LNCAP (cell line): ENCODE measurements around the gene TSHZ1.

ENCODE experiments used
- TF ChIP-seq, protein P1 (sequence below): fragments of 450-650 bp; IDR thresholded peaks from 2 replicates; pipeline ENCODE4 v1.5.1; 2017; ENCODE audit warnings: mild to moderate bottlenecking

Gene TSHZ1

DNA sequence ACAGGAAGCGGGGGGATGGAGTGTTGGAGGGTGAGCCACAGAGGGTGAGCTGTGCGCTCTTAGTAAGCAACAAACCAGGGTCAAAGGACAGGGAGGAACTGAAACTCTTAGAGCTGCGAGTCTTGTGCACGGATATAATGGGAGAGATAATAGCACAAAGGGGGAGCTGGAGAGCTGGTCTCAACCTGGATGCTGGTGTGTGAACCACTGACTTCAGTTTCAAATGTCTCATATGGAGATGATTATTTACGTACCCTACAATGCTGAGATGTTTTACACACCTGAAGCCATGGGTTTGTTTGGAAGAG is 37.5 kb upstream of the TSHZ1 start:
- TF ChIP-seq, protein P1, sequence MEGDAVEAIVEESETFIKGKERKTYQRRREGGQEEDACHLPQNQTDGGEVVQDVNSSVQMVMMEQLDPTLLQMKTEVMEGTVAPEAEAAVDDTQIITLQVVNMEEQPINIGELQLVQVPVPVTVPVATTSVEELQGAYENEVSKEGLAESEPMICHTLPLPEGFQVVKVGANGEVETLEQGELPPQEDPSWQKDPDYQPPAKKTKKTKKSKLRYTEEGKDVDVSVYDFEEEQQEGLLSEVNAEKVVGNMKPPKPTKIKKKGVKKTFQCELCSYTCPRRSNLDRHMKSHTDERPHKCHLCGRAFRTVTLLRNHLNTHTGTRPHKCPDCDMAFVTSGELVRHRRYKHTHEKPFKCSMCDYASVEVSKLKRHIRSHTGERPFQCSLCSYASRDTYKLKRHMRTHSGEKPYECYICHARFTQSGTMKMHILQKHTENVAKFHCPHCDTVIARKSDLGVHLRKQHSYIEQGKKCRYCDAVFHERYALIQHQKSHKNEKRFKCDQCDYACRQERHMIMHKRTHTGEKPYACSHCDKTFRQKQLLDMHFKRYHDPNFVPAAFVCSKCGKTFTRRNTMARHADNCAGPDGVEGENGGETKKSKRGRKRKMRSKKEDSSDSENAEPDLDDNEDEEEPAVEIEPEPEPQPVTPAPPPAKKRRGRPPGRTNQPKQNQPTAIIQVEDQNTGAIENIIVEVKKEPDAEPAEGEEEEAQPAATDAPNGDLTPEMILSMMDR, result no peak

DNA sequence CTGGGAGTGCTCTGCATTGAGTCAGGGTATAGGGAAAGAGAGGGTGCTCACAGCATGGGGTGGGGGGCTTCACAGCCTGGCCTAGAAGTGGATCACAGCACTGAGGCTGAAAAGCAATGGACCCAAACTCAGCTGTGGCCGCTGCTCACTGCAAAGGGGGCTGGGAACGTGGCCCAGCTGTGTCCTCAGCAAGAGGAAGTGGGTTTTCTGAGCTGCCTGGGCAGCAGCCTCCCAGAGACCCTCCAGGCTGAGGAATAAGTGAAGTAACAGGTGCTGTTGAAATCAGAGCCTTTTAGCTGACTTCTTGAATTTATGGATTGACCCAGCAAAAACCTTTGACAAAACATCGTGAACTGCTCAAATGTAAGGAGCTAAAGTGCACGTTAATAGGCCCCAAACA is 36.9 kb upstream of the TSHZ1 start:
- TF ChIP-seq, protein P1, result no peak

DNA sequence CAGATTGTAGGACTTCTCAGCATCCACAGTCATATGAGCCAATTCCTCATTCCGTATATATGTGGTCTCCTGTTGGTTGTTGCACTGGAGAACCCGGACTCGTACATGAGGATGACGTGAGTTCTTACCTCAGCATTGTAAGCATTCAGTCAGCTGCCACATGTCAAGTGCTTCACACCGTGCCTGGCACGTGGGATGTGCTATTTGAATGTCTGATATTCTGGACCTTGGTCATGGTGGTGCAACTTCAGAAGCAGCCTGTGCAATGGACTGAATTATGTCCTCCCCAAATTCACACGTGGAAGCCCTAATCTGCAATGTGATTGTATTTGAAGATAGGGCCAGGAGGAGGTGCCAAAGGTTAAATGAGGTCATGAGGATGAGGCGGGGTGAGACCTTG is 33.7 kb upstream of the TSHZ1 start:
- TF ChIP-seq, protein P1, result no peak

DNA sequence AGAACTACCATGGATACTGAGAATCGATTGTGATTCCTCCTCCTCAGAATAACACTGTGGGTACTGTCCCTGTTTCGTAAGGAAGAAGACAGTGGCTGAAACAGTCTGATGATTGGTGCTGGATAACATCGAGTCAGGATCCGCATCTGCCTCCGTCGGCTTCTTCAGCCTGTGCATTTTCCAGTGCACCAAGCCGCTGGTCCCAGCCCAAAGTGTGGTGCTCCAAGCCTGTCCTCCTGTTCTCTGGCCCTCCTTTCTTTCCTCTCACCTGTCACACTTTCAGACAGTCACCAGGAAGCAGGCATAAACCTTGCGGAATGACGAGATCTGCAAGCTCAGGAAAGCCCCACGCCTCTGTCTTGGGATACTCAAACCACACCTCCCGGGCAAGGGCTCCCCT is 32.2 kb upstream of the TSHZ1 start:
- TF ChIP-seq, protein P1, result no peak

DNA sequence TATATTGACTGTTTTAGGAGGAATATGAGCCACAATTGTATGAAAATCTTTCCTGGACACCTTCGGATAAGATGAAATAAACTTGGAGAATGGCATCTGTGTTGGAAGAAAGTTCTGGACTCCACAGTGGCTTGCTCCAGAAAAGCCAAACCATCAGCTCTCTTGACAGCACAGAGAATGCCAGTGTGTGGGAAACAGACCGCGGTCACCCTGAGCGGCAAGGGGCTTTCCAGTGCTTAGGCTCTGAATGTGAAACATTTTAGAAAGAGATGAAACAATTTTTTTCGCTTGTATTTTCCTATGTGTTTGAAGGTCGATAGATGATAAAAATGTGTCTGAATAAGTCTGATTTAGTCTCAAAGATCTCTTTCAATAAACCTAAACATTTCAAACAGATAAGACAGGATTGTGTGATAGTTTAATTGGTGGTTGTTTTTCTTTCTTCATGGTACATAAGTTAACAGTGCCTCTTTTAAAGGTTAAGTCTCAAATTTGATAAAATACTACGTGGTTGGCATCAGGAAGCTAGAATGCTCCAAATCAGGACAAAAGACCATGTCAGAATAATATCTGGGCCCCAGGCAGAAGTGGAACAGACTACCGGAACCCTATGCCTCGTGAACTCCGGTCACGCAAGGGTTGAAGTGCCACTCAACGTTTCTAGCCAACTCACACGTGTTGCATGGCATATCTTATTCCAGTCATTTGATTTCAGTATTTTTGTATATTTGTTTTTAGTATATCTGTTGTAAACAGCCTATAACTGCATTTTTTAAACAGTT is 30.6 kb upstream of the TSHZ1 start:
- TF ChIP-seq, protein P1, result no peak

DNA sequence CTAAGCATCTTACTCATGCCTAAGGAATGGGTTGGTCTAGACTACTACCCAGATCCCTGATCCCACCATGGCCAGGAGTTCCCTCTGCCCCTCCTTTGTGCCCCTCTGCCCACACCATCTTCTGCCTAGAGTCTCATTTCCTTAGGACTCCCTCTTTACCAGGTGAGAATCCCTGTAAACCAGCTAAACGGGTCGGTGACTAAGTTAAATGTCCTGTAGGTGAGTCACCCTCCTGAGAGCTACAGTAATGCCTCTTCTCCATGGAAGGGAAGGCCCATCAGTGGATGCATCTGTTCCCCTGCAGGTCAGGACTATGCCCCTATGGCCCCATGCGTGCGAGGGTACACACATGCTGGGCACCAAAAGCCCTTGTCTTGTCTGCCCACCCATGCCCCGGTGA is 27.1 kb upstream of the TSHZ1 start:
- TF ChIP-seq, protein P1, result no peak

DNA sequence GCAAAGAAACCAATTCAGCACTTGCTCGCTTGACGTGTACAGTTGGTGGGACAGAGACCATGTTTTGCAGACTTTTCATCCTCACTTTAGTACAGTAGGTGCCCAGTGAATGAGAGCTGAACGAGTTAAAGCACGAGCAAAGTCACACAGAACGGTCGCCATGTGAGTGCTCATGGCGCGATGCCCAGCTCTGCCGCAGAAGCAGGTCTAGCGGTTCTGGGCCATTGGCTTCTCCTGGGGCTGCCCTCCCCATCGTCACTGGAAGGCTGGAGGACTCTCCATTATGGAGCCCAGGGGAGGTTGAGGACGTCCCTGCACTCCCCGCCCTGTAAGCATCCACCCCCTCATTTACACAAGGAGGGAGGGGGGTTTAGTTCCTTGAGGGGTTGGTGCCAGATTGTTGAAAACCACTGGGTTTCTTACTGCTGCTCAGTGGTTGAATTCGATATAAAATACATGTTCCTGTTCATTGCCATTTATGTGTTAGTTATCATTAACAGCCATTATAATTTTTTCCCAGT is 26.6 kb upstream of the TSHZ1 start:
- TF ChIP-seq, protein P1, result no peak

DNA sequence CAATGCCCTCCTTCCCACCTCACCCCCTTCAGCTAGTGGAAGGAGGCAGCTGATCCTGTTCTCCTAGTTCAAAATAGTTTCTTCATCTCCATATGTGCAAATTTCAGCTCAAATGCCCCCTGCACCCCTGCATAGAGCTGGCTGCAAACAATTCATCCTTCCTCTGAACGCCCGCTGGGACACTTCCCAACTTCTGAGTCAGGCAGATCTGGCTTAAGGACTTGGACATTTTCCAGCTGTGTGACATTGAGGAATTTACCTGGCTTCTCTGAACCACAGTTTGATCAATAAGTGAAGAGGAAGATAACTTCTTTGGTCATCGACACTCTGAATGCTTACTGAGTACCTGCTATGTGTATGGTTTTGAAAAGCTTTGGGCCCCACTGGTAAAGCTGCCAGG is 25.1 kb upstream of the TSHZ1 start:
- TF ChIP-seq, protein P1, result no peak
